ENCODE measurements around the gene SYNDIG1.

SYNDIG1 gene

DNA sequence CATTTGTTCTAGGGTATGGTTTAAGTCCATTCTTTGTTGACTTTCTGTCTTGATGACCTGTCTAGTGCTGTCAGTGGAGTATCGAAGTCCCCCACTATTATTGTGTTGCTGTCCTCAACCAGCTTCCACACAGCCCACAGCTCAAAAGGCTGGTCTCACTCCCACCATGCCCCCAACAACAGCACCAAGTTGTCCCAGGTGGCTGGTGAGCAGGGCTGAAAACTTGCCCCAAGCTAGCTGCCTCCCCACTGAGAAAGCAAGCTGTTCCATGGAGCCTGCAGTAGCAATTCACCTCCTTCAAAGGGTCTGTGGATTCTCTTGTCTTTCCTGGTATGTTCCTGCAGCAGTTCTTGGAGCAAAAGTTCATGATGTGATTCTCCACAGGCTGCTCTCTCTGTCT, 221.0 kb downstream of the SYNDIG1 start:
- no peak overlapping the region for H3K4me2 ChIP-seq (ENCODE audit: low read length)
- DNase-seq, result no peak
- H3K56ac ChIP-seq (ENCODE audit: low read length), result peak overlapping the region; percentile 20
- no peak overlapping the region for H2BK120ac ChIP-seq (ENCODE audit: low read depth, low read length)
- no peak overlapping the region for H3K18ac ChIP-seq (ENCODE audit: low read length)
- H3K4ac ChIP-seq (ENCODE audit: low read depth, low read length), result no peak overlapping the region
- no peaks in the 10 kb centered on the region for H3K27me3 ChIP-seq (ENCODE audit: insufficient read depth, low read length, poor library complexity)
- no peaks in the 10 kb centered on the region for H3K79me2 ChIP-seq (ENCODE audit: control insufficient read depth, insufficient read depth, low read length)
- H3K79me1 ChIP-seq (ENCODE audit: low read length), result no peaks in the 10 kb centered on the region
- H2AK5ac ChIP-seq (ENCODE audit: low read length), result no peak overlapping the region
- no peak overlapping the region for H3K23ac ChIP-seq (ENCODE audit: low read length)
- H2BK5ac ChIP-seq (ENCODE audit: low read length), result no peak overlapping the region
- no peaks in the 10 kb centered on the region for H3K4me1 ChIP-seq (ENCODE audit: control insufficient read depth, low read depth, low read length)
- H3K9ac ChIP-seq (ENCODE audit: low read length), result no peak overlapping the region
- H3K4me3 ChIP-seq (ENCODE audit: low read length), result no peak overlapping the region
- H2BK15ac ChIP-seq (replicated peaks; ENCODE audit: low read depth), result no peak overlapping the region
- no peaks in the 10 kb centered on the region for H3K36me3 ChIP-seq (ENCODE audit: control insufficient read depth, insufficient read depth, low read length)
- no CpG with 5 or more reads among the region's 1 CpG for WGBS (ENCODE audit: extremely low coverage, insufficient coverage, low lambda C conversion rate)
- H4K8ac ChIP-seq (ENCODE audit: low read depth, low read length), result no peak overlapping the region
- H3K27ac ChIP-seq (ENCODE audit: low read depth, low read length), result no peak overlapping the region
- no peak overlapping the region for H4K5ac ChIP-seq (ENCODE audit: low read length)

DNA sequence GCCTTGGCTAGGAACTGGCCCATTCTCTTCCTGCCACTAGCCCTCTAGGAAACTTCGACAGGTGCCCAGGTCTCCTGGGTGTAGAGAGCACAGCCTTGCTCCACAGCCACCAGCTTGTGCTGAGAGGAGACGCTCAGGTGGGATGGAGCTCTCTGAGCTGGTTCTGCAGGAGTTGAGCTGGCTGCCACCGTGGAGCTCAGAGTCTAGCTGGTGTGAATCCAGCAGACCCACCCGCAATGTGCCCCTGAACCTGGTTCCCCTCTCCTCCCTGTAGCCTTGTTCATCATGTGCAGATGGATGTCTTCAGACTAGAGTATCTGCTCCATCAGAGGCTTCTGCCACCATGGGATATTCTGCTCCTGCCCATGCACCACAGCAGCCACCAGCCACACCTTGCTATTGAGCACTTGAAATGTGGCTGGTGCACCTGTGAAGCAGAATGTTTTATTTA, 222.5 kb downstream of the SYNDIG1 start:
- H3K27me3 ChIP-seq (ENCODE audit: insufficient read depth, low read length, poor library complexity), result no peaks in the 10 kb centered on the region
- no CpG with 5 or more reads among the region's 4 CpGs for WGBS (ENCODE audit: extremely low coverage, insufficient coverage, low lambda C conversion rate)
- H3K4me3 ChIP-seq (ENCODE audit: low read length), result no peak overlapping the region
- no peak overlapping the region for H3K4ac ChIP-seq (ENCODE audit: low read depth, low read length)
- no peak overlapping the region for H3K9ac ChIP-seq (ENCODE audit: low read length)
- H2BK15ac ChIP-seq (replicated peaks; ENCODE audit: low read depth), result no peak overlapping the region
- H3K36me3 ChIP-seq (ENCODE audit: control insufficient read depth, insufficient read depth, low read length), result no peaks in the 10 kb centered on the region
- H4K8ac ChIP-seq (ENCODE audit: low read depth, low read length), result no peak overlapping the region
- no peak overlapping the region for H3K18ac ChIP-seq (ENCODE audit: low read length)
- no peak overlapping the region for H2AK5ac ChIP-seq (ENCODE audit: low read length)
- H3K4me1 ChIP-seq (ENCODE audit: control insufficient read depth, low read depth, low read length), result no peaks in the 10 kb centered on the region
- no peak for DNase-seq
- H2BK5ac ChIP-seq (ENCODE audit: low read length), result no peak overlapping the region
- H3K56ac ChIP-seq (ENCODE audit: low read length), result no peak overlapping the region
- H3K79me2 ChIP-seq (ENCODE audit: control insufficient read depth, insufficient read depth, low read length), result no peaks in the 10 kb centered on the region
- H4K5ac ChIP-seq (ENCODE audit: low read length), result no peak overlapping the region
- H3K4me2 ChIP-seq (ENCODE audit: low read length), result no peak overlapping the region
- H3K27ac ChIP-seq (ENCODE audit: low read depth, low read length), result no peak overlapping the region
- no peak overlapping the region for H2BK120ac ChIP-seq (ENCODE audit: low read depth, low read length)
- no peaks in the 10 kb centered on the region for H3K79me1 ChIP-seq (ENCODE audit: low read length)
- H3K23ac ChIP-seq (ENCODE audit: low read length), result no peak overlapping the region

DNA sequence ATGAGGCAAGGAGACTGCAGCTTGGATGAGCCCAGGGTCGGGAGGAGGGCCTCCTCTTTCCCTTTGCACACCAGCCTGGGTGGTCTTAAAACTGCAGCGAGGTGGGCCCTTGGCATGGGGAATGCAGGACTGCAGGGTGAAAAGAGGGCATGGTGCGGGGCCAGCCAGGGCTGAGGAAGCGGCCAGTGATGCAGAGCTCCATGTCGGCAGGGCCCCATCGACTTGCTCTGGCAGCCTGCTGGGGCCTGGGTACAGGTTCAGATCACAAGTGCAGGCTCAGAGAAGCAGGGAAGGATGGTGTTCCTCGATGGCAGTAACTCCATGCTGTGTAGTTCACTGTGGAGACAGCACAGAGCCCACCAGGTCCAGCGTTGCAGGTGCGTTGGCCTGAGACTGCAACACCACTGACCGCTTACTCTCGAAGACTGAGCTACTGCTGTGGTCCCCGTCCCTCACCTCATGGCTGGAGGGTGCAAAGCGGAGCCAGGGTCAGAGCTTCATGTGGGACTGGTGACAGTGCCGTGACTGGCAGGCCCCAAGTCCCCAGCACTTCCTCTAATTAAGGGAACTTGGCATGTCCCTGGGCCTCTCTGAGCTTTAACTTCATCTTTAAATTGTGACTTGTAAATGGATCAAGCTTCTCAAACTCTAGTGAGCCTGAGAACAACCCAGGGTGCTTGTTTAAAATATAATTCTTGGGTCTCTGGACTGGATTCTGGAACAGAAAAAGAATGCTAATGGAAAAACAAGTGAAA, 223.2 kb downstream of the SYNDIG1 start:
- Histone ChIP-seq H2BK120ac (ENCODE audit: low read depth, low read length) (no peak overlapping the region), H2BK5ac (ENCODE audit: low read length) (no peak overlapping the region), H3K56ac (ENCODE audit: low read length) (no peak overlapping the region), H3K4ac (ENCODE audit: low read depth, low read length) (no peak overlapping the region), H3K9ac (ENCODE audit: low read length) (no peak overlapping the region), H3K23ac (ENCODE audit: low read length) (no peak overlapping the region), H3K79me1 (ENCODE audit: low read length) (no peaks in the 10 kb centered on the region), H3K4me1 (ENCODE audit: control insufficient read depth, low read depth, low read length) (no peaks in the 10 kb centered on the region), H3K27ac (ENCODE audit: low read depth, low read length) (no peak overlapping the region), H4K5ac (ENCODE audit: low read length) (no peak overlapping the region), H3K4me3 (ENCODE audit: low read length) (no peak overlapping the region), H3K4me2 (ENCODE audit: low read length) (no peak overlapping the region), H4K8ac (ENCODE audit: low read depth, low read length) (no peak overlapping the region), H3K36me3 (ENCODE audit: control insufficient read depth, insufficient read depth, low read length) (no peaks in the 10 kb centered on the region), H2AK5ac (ENCODE audit: low read length) (no peak overlapping the region), H3K18ac (ENCODE audit: low read length) (no peak overlapping the region), H3K27me3 (ENCODE audit: insufficient read depth, low read length, poor library complexity) (no peaks in the 10 kb centered on the region), H3K79me2 (ENCODE audit: control insufficient read depth, insufficient read depth, low read length) (no peaks in the 10 kb centered on the region), H2BK15ac (replicated peaks; ENCODE audit: low read depth) (no peak overlapping the region)
- WGBS (ENCODE audit: extremely low coverage, insufficient coverage, low lambda C conversion rate), result no CpG with 5 or more reads among the region's 14 CpGs
- DNase-seq, result no peak

DNA sequence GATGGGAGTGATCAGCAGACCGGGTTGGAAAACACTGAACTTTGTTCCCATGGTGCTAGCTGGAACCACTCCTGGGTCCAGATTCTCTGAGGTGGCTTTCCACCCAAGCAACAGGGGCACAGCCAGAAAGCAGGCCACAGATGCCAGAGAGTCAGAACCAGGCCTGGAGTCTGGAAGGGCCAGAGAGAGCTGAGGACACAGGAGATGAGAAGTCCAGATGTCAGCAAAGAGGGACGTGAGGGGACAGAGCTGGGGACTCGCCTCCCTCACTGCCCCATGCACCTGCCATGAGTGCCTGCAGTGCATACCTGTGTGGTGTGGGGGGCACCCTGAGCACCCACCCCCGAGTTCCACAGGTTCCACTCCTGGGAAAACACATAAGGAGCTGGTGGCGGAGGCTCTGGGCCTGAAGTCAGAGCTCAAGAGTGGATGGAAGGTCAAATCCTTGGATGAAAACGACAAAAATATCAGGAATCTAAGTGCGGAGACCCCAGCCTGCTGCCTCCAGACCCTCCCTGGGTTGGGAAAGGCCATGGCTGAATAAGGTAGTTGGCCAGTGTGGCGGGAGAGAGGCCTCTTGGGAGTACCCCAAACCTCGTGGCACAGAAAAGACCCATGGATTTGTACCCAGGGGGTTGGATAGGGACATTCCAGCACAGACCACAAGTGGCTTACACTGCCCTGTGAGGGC, 224.2 kb downstream of the SYNDIG1 start:
- Histone ChIP-seq H3K4me2 (ENCODE audit: low read length) (no peak overlapping the region), H2BK5ac (ENCODE audit: low read length) (no peak overlapping the region), H3K79me1 (ENCODE audit: low read length) (no peaks in the 10 kb centered on the region), H3K9ac (ENCODE audit: low read length) (no peak overlapping the region), H3K23ac (ENCODE audit: low read length) (no peak overlapping the region), H3K27me3 (ENCODE audit: insufficient read depth, low read length, poor library complexity) (no peaks in the 10 kb centered on the region), H4K8ac (ENCODE audit: low read depth, low read length) (no peak overlapping the region), H3K4ac (ENCODE audit: low read depth, low read length) (no peak overlapping the region), H3K36me3 (ENCODE audit: control insufficient read depth, insufficient read depth, low read length) (no peaks in the 10 kb centered on the region), H3K4me1 (ENCODE audit: control insufficient read depth, low read depth, low read length) (no peaks in the 10 kb centered on the region), H4K5ac (ENCODE audit: low read length) (no peak overlapping the region), H3K56ac (ENCODE audit: low read length) (no peak overlapping the region), H2BK120ac (ENCODE audit: low read depth, low read length) (no peak overlapping the region), H3K4me3 (ENCODE audit: low read length) (no peak overlapping the region), H2BK15ac (replicated peaks; ENCODE audit: low read depth) (no peak overlapping the region), H3K79me2 (ENCODE audit: control insufficient read depth, insufficient read depth, low read length) (no peaks in the 10 kb centered on the region), H3K18ac (ENCODE audit: low read length) (no peak overlapping the region), H2AK5ac (ENCODE audit: low read length) (no peak overlapping the region), H3K27ac (ENCODE audit: low read depth, low read length) (no peak overlapping the region)
- no CpG with 5 or more reads among the region's 9 CpGs for WGBS (ENCODE audit: extremely low coverage, insufficient coverage, low lambda C conversion rate)
- DNase-seq, result no peak

DNA sequence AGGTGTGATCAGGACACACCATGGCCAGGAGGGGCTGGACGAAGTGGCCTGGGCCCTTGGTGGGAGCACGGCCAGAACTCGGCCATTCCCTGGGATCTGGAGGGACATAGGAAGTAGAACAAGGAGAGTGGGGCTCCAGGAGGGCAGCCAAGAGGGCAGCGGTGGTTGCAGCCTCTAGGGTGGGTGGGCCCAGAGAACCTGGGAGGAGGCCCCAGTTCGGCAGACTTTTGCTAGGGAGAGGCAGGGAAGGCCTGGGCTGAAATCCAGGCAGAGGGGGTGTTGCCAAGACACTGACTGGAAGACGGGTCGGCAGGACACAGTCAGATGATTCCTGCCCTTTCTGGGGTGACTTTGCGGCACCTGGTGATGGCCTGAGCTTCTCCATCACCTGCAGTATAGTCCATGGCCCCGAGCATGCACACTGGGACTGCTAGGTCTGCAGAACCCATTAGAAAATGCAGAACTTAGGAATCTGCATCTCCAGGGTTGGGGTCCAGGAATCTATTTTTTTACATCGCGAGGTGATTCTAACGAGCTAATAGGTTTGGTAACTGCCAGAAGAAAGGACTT, 224.8 kb downstream of the SYNDIG1 start:
- Histone ChIP-seq H3K9ac (ENCODE audit: low read length) (no peak overlapping the region), H2BK5ac (ENCODE audit: low read length) (no peak overlapping the region), H3K27ac (ENCODE audit: low read depth, low read length) (no peak overlapping the region), H3K56ac (ENCODE audit: low read length) (no peak overlapping the region), H3K18ac (ENCODE audit: low read length) (no peak overlapping the region), H3K4me1 (ENCODE audit: control insufficient read depth, low read depth, low read length) (no peaks in the 10 kb centered on the region), H3K4me3 (ENCODE audit: low read length) (no peak overlapping the region), H2AK5ac (ENCODE audit: low read length) (no peak overlapping the region), H4K8ac (ENCODE audit: low read depth, low read length) (no peak overlapping the region), H2BK15ac (replicated peaks; ENCODE audit: low read depth) (no peak overlapping the region), H3K23ac (ENCODE audit: low read length) (no peak overlapping the region), H3K4me2 (ENCODE audit: low read length) (no peak overlapping the region), H3K79me2 (ENCODE audit: control insufficient read depth, insufficient read depth, low read length) (no peaks in the 10 kb centered on the region), H4K5ac (ENCODE audit: low read length) (no peak overlapping the region), H3K4ac (ENCODE audit: low read depth, low read length) (no peak overlapping the region), H3K79me1 (ENCODE audit: low read length) (no peaks in the 10 kb centered on the region), H2BK120ac (ENCODE audit: low read depth, low read length) (no peak overlapping the region), H3K36me3 (ENCODE audit: control insufficient read depth, insufficient read depth, low read length) (no peaks in the 10 kb centered on the region), H3K27me3 (ENCODE audit: insufficient read depth, low read length, poor library complexity) (no peaks in the 10 kb centered on the region)
- WGBS (ENCODE audit: extremely low coverage, insufficient coverage, low lambda C conversion rate), result no CpG with 5 or more reads among the region's 12 CpGs
- no peak for DNase-seq

Measured in mesendoderm (in vitro differentiated cells).